AG08396 (cell line): ENCODE measurements around the gene ADIPOR1.
"Not testable (repeated sequence)": the region's sequence is repeated elsewhere in the genome, so short reads cannot be mapped to it uniquely, and the experiment has no call there.

Experiments used
- DNase-seq: peaks from one replicate; pipeline ENCODE4 v3.0.0; 2012; ENCODE audit warnings: low spot score, mixed read lengths

ADIPOR1 gene

DNA sequence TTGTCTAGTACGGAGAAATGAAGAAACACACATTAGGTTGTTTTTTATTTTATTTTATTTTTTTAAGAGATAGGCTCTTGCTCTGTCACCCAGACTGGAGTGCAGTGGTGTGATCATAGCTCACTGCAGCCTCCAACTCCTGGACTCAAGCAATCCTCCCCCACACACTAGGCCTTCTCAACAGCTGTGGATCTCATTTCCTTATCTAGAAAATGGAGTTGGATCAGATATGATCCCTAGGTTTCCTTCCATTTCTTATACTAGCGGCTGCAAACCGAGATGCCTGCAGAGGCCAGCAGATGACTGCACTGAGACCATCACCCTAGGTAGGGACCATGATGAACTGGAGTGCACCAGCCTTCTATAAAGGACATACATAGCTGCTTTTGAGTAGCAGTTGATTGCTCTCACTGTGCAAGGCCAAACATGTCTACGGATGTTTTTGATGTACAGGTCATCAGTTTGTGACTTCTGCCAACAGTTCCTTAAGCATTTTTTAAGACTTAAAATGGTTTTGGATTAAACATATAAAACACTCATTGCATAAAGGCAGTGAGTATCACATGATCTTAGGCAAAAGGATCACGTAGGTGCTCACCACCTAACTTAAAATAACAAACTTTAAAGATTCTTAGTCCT lies 19.7 kb downstream of the ADIPOR1 start:
- no peak for DNase-seq

- not testable (repeated sequence) for DNase-seq
Measured at GRCh38 chr1:202936409-202936808, 21.7 kb downstream of the ADIPOR1 start.

DNA sequence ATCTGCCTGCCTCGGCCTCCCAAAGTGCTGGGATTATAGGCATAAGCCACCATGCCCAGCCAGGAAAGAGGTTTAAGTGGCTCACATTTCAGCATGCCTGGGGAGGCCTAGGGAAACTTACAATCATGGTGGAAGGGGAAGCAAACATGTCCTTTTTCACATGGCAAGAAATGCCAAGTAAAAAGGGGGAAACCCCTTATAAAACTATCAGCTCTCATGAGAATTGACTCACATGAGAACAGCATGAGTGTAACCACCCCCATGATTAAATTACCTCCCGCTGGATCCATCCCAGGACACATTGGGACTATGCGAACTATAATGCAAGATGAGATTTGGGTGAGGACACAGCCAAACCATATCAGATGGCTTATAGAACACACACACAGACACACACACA lies 22.3 kb downstream of the ADIPOR1 start:
- DNase-seq: no peak

DNA sequence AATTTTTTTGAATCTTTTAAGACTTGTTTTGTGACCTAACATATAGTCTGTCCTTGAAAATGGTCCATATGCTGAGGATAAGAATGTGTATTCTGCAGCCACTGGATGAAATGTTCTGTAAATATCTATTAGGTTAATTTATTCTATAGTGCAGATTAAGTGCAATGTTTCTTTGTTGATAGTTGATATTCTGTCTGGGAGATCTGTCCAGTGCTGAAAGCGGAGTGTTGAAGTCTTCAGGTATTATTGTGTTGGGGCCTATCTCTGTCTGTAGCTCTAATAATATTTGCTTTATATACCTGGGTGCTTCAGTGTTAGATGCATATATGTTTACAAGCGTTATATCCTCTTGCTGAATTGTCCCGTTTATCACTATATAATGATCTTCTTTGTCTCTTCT lies 23.4 kb downstream of the ADIPOR1 start:
- DNase-seq: no peak

DNA sequence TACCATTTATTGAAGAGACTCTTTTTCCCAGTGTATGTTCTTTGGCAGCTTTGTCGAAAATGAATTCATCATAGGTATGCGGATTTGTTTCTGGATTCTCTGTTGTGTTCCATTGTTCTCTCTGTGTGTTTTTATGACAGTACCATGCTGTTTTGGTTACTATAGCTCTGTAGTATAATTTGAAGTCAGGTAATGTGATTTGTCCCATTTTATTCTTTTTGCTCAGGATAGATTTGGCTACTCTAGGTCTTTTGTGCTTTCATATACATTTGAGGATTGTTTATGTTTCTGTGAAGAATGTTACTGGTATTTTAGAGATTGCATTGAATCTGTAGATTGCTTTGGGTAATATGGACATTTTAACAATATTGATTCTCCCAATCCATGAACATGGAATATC lies 25.6 kb downstream of the ADIPOR1 start:
- DNase-seq: no peak

- peak; percentile 98 for DNase-seq
Measured at GRCh38 chr1:202926581-202927491, 31.3 kb downstream of the ADIPOR1 start, which contains the start of gene KLHL12. KLHL12 (minus strand) TSS chr1:202927234; CDS start chr1:202925162, 2,072 bp downstream.

DNA sequence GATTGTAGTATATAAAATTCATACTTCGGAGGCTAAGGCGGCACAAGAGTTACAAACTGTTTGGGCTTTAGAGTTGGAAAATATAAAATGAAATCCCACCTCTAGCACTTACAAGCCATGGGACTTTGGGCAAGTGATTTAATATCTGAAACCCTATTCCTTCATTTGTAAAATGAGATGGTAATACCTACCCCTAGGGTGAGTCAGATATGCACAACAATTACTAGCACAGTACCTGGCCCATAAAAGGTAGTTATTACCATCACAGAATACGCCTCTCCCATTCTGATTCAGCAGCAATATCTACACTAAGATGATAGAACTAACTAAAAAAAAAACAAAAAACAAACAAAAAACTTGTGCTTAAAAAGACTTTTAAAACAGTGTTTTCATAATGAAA lies 34.6 kb downstream of the ADIPOR1 start:
- no peak for DNase-seq

DNA sequence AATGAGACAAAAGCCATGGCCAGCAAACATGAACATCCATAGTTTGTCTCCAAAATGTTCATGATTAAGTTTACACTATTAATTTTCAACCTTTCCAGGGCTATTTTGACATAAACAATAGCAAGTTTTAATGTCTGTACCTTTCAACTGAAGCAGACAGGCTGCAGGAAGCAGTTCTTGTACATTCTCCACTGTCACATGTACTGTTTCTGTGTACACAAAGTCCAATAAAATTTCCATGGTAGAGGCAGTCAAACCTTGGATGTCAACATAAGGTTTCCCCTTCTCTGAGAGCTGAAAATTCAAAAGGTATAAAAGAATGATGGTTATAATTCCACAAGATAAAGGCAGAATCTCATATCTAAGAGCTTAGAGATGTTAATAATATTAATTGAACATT lies 38.5 kb downstream of the ADIPOR1 start:
- DNase-seq: no peak

GRCh38 chr1:202915146-202915545 lies 43.0 kb downstream of the ADIPOR1 start:
- no peak for DNase-seq

- DNase-seq: not testable (repeated sequence)
Measured at GRCh38 chr1:202912476-202912875, 45.6 kb downstream of the ADIPOR1 start.

DNA sequence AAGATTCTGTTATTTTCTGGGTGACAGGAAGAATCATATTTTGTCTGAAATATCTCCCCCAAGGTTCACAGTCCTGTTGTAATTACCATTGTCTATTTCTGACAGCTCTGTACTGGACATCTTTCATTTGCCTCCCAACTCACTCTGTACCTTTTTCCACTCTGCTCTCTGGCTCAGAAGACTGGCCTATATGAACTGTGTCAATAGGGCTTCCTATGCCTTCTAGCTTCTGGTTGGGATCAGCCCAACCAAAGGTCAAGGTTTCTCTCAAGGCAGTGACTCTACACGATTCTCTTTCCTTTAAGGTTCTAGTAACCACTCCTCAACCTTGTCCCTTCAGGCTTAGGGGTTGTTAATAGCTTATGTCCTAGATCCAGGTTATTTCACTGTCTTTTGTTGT lies 48.6 kb downstream of the ADIPOR1 start:
- DNase-seq: no peak

DNA sequence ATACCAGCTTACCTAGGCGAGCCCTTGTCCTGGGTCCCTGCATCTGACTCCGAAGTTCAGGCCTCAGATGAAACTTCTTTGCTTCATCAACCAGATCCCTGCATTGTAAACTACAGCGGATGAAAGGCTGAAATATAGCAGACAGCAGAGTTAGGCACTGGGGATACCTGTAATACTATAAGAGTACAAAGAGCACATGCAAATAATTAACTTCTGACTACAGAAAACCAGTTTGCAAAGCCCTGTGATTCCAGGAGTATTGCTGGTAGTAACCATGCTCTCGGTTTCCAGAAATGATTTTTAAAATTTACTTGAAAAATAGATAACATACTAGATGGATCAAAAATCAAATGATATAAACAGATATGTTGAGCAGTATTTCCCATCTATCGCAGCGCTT lies 49.1 kb downstream of the ADIPOR1 start:
- DNase-seq: no peak

- no peak for DNase-seq
Measured at GRCh38 chr1:202905331-202905730, 52.8 kb downstream of the ADIPOR1 start.

GRCh38 chr1:202903808-202904207 lies 54.3 kb downstream of the ADIPOR1 start:
- not testable (repeated sequence) for DNase-seq

DNA sequence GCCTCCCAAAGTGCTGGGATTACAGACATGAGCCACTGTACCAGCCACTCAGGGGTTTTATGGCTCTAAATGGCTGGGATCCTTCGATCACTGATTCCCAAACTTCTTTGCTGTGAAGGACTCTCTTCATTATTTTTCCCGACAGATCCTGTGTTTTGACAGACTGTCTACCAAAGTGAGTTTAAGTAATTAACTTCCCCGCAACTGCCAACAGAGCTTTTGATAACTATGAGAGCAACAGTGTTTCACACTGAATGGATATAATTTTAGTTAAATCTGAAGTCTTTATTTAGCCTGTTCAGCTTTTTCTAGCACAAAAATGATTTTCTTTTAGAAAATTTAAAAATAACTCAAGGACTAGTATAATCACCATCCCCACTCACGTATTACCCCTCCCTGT lies 56.6 kb downstream of the ADIPOR1 start:
- DNase-seq: no peak

DNA sequence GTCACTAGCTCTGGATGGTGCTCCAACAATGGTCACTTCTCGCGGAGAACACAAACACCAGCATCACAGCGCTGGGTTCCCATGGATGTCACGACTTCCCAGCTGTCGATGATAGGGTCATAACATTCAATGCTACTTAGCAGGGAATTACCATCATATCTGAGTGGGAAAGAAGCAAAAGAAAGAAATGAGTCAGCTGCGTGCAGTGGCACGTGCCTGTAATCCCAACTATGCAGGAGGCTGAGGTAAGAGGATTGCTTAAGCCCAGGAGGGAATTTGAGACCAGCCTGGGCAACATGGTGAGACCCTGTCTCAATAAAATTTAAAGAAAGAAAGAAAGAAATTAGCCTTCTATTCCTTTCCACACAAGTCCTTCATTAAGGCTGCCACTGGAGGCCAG lies 65.6 kb downstream of the ADIPOR1 start:
- no peak for DNase-seq
